Caco-2 (cell line): ENCODE results near the gene NEURL2. TPM values are rescaled to one million over a fixed set of nuclear protein-coding genes. Genes with fewer than 3 reads are reported as not detected.

Experiments
- BruUV-seq: library from RNA; stranded (reverse); fragments of 400-500 nt; replicated peaks from 2 replicates; lab custom pipeline; 2021; lab: Mats Ljungman, UMichigan
- CTCF ChIA-PET: fragments of 300-600 bp; sonication (Branson Sonifier 250); formaldehyde crosslinking; loops from one replicate; lab custom pipeline; 2022; ENCODE audit warnings: antibody characterized with exemption; lab: Charles Lee
- POLR2A ChIA-PET: fragments of 300-600 bp; sonication (Branson Sonifier 250); formaldehyde crosslinking; loops from one replicate; lab custom pipeline; 2022; ENCODE audit warnings: antibody characterized with exemption; lab: Charles Lee
- DNase-seq, 2 experiments: peaks; one replicate each; pipeline versions ENCODE4 v3.0.0 to v3.0.0-alpha.2; 2020 to 2022
- H3K27me3 ChIP-seq: replicated peaks from 2 replicates; pipeline ENCODE4 v1.6.0; 2011; ENCODE audit warnings: low read length; ENCODE audit not compliant: control insufficient read depth, insufficient read depth
- H3K36me3 ChIP-seq: 2 replicates; pipeline ENCODE4 v1.5.1; 2011; ENCODE audit warnings: low read length; ENCODE audit not compliant: control insufficient read depth, insufficient read depth
- H3K4me1 ChIP-seq: fragments of 250-450 bp; sonication (Bioruptor Pico); 2 replicates; pipeline ENCODE4 v1.5.1; 2020; ENCODE audit warnings: mild to moderate bottlenecking
- H3K4me3 ChIP-seq: 2 replicates; pipeline ENCODE4 v1.5.1; 2011; ENCODE audit warnings: low read depth, mild to moderate bottlenecking, control low read depth, low read length
- H3K9me3 ChIP-seq: fragments of 250-450 bp; sonication (Bioruptor Pico); 2 replicates; pipeline ENCODE4 v1.5.1; 2020; ENCODE audit warnings: mild to moderate bottlenecking, moderate library complexity
- H3K27ac Mint-ChIP-seq: one replicate; pipeline ENCODE4 v1.8.0; 2022; ENCODE audit warnings: mixed read lengths; ENCODE audit not compliant: unreplicated experiment
- H3K27me3 Mint-ChIP-seq: one replicate; pipeline ENCODE4 v1.8.0; 2022; ENCODE audit warnings: mixed read lengths; ENCODE audit not compliant: insufficient read depth, unreplicated experiment
- H3K36me3 Mint-ChIP-seq: one replicate; pipeline ENCODE4 v1.8.0; 2022; ENCODE audit warnings: mild to moderate bottlenecking, mixed read lengths; ENCODE audit not compliant: insufficient read depth, unreplicated experiment
- H3K4me1 Mint-ChIP-seq: one replicate; pipeline ENCODE4 v1.8.0; 2022; ENCODE audit warnings: low read depth, mixed read lengths; ENCODE audit not compliant: unreplicated experiment
- H3K4me3 Mint-ChIP-seq: one replicate; pipeline ENCODE4 v1.8.0; 2022; ENCODE audit warnings: mild to moderate bottlenecking, moderate library complexity, mixed read lengths; ENCODE audit not compliant: unreplicated experiment
- H3K9me3 Mint-ChIP-seq: one replicate; pipeline ENCODE4 v1.8.0; 2022; ENCODE audit warnings: mixed read lengths; ENCODE audit not compliant: unreplicated experiment
- CTCF ChIP-seq, 2 experiments: fragments of 200-600 bp in 1 of 2; IDR thresholded peaks; 1 replicate in 1 of 2; 2 replicates in 1 of 2; pipeline versions ENCODE4 v1.5.1 to v1.8.0; 2011 to 2022; ENCODE audit warnings: antibody characterized with exemption in 1 of 2, control low read depth in 1 of 2, inconsistent platforms in 1 of 2, low read depth in 1 of 2, low read length in 1 of 2, mild to moderate bottlenecking in 1 of 2, moderate library complexity in 1 of 2; ENCODE audit not compliant: insufficient read depth in 1 of 2, severe bottlenecking in 1 of 2, unreplicated experiment in 1 of 2
- intact Hi-C: fragments of 100-400 bp; cut with micrococcal nuclease; formaldehyde crosslinking; loops from one replicate; pipeline ENCODE4 v1.10.0; 2022; ENCODE audit not compliant: unreplicated experiment
- total RNA-seq: library from RNA; stranded (reverse); gene quantifications from 2 replicates; pipeline ENCODE4 v1.2.3, GENCODE V29; 2022

The NEURL2 gene
- total RNA-seq, 1 experiment from 2014 or later, result 12.6 TPM

- H3K36me3 ChIP-seq, result no peaks in the 10 kb centered on the region
- H3K27me3 ChIP-seq, result no peaks in the 10 kb centered on the region
- peaks cover 38% of the 10 kb centered on the region for H3K4me1 ChIP-seq
- no TSS peak for BruUV-seq
- peaks cover 12% of the 10 kb centered on the region for H3K4me1 Mint-ChIP-seq
- no peak overlapping the region for H3K4me3 Mint-ChIP-seq
- H3K27ac Mint-ChIP-seq, result peak overlapping the region; percentile 18
- TF ChIP-seq CTCF (IDR thresholded peaks at IDR 0.05; ENCODE audit: insufficient read depth in 1 of 2, low read depth in 1 of 2, low read length in 1 of 2, severe bottlenecking in 1 of 2, unreplicated experiment in 1 of 2), result no peak
- H3K4me3 ChIP-seq, result no peak overlapping the region
- no peaks in the 10 kb centered on the region for H3K9me3 Mint-ChIP-seq
- peak; percentile 64 to 78 for DNase-seq
- ChIA-PET CTCF (interaction anchor here (0.6 to 2.9 kb wide), 9 partner anchors 17 to 384 kb away, joined by 3 to 17 read pairs (median 3); partner anchors contain the start of gene ZSWIM1), POLR2A (interaction anchor here (0.6 to 1.9 kb wide), 4 partner anchors 8 to 1527 kb away, joined by 3 to 9 read pairs (median 4); partner anchors contain the start of gene PCIF1)
- H3K27me3 Mint-ChIP-seq, result no peaks in the 10 kb centered on the region
- intact Hi-C loops, result no loop called here
- H3K9me3 ChIP-seq, result no peaks in the 10 kb centered on the region
- peaks cover 5% of the 10 kb centered on the region for H3K36me3 Mint-ChIP-seq
These were observed 36.3 kb upstream of the NEURL2 start for GRCh38 chr20:45927071-45927878.

GRCh38 chr20:45926731-45927070, 35.7 kb upstream of the NEURL2 start:
- no TSS peak for BruUV-seq
- POLR2A ChIA-PET, result interaction anchor here (0.6 to 1.9 kb wide), 3 partner anchors 8 to 1526 kb away, joined by 3 to 9 read pairs (median 5); partner anchors contain the start of gene PCIF1
- Mint-ChIP-seq H3K27me3 (no peaks in the 10 kb centered on the region), H3K36me3 (no peaks in the 10 kb centered on the region), H3K27ac (peak overlapping the region; percentile 18), H3K4me1 (peaks cover 11% of the 10 kb centered on the region), H3K4me3 (no peak overlapping the region), H3K9me3 (no peaks in the 10 kb centered on the region)
- no peak for DNase-seq
- Histone ChIP-seq H3K36me3 (no peaks in the 10 kb centered on the region), H3K4me1 (peaks cover 38% of the 10 kb centered on the region), H3K27me3 (no peaks in the 10 kb centered on the region), H3K9me3 (no peaks in the 10 kb centered on the region), H3K4me3 (no peak overlapping the region)
- TF ChIP-seq CTCF (IDR thresholded peaks at IDR 0.05; ENCODE audit: insufficient read depth in 1 of 2, low read depth in 1 of 2, low read length in 1 of 2, severe bottlenecking in 1 of 2, unreplicated experiment in 1 of 2), result no peak
- CTCF ChIA-PET, result interaction anchor here (0.6 to 2.9 kb wide), 4 partner anchors 35 to 385 kb away, joined by 3 to 17 read pairs (median 4); partner anchors contain the start of gene CTSA
- intact Hi-C loops, result no loop called here

- Mint-ChIP-seq H3K9me3 (no peaks in the 10 kb centered on the region), H3K4me3 (no peak overlapping the region), H3K27ac (peak overlapping the region; percentile 25), H3K27me3 (no peaks in the 10 kb centered on the region), H3K36me3 (no peaks in the 10 kb centered on the region), H3K4me1 (peaks cover 15% of the 10 kb centered on the region)
- H3K27me3 ChIP-seq, result no peaks in the 10 kb centered on the region
- POLR2A ChIA-PET, result interaction anchor here (1.9 kb wide), 1 partner anchor 9 kb away, joined by 9 read pairs; the partner anchor contains the start of gene PCIF1
- no peak for TF ChIP-seq CTCF (IDR thresholded peaks at IDR 0.05; ENCODE audit: insufficient read depth in 1 of 2, low read depth in 1 of 2, low read length in 1 of 2, severe bottlenecking in 1 of 2, unreplicated experiment in 1 of 2)
- H3K36me3 ChIP-seq, result no peaks in the 10 kb centered on the region
- intact Hi-C loops, result no loop called here
- peaks cover 34% of the 10 kb centered on the region for H3K4me1 ChIP-seq
- DNase-seq, result no peak
- H3K9me3 ChIP-seq, result no peaks in the 10 kb centered on the region
- BruUV-seq, result no TSS peak
- H3K4me3 ChIP-seq, result no peak overlapping the region
- CTCF ChIA-PET, result interaction anchor here (0.7 to 2.9 kb wide), 3 partner anchors 18 to 36 kb away, joined by 3 to 17 read pairs (median 3); partner anchors contain the start of gene CTSA
These were observed 35.0 kb upstream of the NEURL2 start for GRCh38 chr20:45925821-45926506.
